HCT116 (cell line): ENCODE measurements around the gene NUTM2G. TPM values are rescaled to one million over a fixed set of nuclear protein-coding genes. Genes with fewer than 3 reads are reported as not detected.

ENCODE experiments used
- total RNA-seq: library from RNA; stranded (reverse); gene quantifications from one replicate; pipeline ENCODE4 v1.2.1, GENCODE V29; 2021; ENCODE audit not compliant: unreplicated experiment

The NUTM2G gene
- total RNA-seq, 1 experiment from 2014 or later = not detected

Other genes starting within 250 kb of the NUTM2G start
- 6.6 TPM for gene ZNF510, start 150.8 kb upstream of the NUTM2G start, total RNA-seq
- 3.7 TPM for gene ZNF782, start 74.3 kb upstream of the NUTM2G start, total RNA-seq
- gene CTSV, start 110.3 kb downstream of the NUTM2G start, total RNA-seq = 15.5 TPM